Fibroblast of skin of abdomen (primary cell): ENCODE results near the gene NEK2.
"Not testable (repeated sequence)": the region's sequence is repeated elsewhere in the genome, so short reads cannot be mapped to it uniquely, and the experiment has no call there.

Experiments
- DNase-seq: peaks from one replicate; pipeline ENCODE4 v3.0.0-alpha.2; 2013

The NEK2 gene

DNA sequence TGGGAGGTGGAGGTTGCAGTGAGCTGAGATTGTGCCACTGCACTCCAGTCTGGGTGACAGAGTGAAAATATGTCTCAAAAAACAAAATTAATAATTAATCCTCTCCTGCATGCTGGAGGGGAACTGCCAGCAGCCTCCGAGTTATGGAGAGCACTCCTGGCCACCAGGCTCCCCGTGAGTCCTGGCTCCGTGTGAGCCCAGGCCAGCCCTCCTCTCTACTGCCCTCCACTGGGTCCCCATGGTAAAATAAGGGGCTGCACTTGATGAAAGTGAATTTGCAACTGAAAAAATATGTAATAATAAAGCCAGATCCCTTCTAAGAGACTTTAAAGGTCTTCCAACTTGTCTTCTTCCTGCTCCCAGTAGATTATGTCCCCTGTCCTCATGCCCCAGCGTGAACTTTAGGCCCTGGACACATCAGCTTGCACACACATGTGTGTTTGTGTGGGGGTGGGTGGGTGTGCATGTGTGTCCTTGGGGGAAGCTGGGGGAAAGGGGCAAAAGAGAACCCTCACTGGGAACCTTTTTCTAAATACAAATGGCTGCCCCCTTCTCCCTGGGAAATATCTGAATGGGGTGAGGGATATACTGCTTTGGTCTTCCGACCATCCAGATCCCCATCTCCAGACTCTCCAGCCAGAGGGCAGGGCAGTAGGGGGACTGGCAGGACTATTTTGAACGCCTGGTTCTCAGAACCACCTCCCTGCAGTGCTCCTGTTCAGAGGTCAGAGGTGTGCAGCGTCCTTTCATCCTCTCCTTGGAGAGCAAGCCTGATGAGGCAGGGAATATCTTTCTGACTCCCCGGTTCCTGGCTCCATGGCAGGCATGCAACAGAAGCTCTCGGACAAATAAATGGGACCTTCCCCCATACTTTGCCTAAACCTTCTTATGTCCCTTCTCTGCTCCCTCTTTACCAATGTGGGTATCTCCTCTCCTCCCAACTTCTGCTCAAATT lies 26.2 kb downstream of the NEK2 start:
- DNase-seq = no peak

DNA sequence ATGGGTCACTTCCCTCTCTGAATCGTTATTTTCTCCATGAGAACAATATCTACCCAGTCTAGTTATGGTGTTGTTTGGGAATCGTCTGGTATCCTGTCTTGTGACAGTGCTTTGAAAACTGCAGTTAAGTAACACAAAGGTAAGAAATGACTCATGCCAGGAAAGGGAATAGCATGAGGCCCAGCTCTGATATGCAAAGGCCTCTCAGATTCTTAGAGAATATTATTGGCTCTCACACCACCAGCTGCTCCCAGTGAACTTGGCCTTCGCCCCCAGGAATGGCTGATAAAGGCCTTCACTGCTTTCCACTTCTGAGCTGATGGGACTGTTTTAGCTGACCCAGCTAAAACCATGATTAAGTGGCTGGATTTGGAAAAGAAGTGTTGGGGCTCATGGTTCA lies 27.1 kb downstream of the NEK2 start:
- no peak for DNase-seq

GRCh38 chr1:211647711-211648121 lies 27.7 kb downstream of the NEK2 start:
- DNase-seq = no peak

DNA sequence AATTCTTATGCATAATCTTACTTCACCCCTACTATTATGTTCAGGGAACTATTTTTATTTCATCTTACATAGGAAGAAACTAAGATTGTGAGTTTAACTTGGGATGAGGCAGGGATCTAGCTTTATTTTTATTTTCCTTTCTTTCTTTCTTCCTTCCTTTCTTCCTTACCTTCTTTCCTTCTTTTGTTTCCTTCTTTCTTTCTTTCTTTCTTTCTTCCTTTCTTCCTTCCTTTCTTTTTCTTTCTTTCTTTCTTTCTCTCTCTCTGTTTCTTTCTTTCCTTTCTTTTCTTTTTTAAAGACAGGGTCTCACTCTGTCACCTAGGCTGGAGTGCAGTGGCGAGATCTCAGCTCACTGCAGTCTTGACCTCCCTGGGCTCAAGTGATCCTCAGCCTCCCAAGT lies 28.9 kb downstream of the NEK2 start:
- DNase-seq = no peak

DNA sequence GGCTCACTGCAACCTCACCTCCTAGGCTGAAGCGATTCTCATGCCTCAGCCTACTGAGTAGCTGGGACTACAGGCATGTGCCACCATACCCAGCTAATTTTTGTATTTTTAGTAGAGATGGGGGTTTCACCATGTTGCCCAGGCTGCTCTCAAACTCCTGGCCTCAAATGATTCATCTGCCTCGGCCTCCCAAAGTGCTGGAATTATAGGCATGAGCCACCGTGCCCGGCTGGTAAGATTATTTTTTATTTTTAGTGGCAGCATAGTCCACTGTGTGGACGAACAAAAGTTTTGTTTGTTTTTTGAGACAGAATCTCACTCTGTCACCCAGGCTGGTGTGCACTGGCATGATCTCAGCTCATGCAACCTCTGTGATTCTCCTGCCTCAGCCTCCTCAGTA lies 29.8 kb downstream of the NEK2 start:
- not testable (repeated sequence) for DNase-seq

GRCh38 chr1:211644653-211645052 lies 30.8 kb downstream of the NEK2 start:
- DNase-seq = no peak

GRCh38 chr1:211643324-211644212 lies 31.9 kb downstream of the NEK2 start:
- no peak for DNase-seq

DNA sequence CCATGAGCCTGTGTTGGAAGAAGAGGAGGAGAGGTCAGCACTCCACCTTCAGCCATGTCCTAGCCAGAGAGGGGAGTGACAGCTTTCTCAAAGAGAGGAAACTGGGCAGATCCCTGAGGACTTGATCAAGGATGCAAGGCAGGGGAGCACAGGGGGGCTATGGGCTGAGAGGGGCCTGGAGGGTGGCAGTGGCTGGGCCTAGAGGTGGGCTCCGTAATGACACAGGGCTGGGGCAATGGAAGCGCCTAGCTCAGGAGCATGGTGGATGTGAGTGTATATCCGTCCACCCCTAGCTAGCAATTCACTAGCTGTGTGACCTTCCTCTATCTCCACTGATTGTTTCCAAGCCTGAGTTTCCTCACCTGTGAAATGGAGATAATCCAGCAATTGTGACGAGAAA lies 32.6 kb downstream of the NEK2 start:
- no peak for DNase-seq

- DNase-seq = no peak
Measured at GRCh38 chr1:211641942-211642341, 33.5 kb downstream of the NEK2 start.

DNA sequence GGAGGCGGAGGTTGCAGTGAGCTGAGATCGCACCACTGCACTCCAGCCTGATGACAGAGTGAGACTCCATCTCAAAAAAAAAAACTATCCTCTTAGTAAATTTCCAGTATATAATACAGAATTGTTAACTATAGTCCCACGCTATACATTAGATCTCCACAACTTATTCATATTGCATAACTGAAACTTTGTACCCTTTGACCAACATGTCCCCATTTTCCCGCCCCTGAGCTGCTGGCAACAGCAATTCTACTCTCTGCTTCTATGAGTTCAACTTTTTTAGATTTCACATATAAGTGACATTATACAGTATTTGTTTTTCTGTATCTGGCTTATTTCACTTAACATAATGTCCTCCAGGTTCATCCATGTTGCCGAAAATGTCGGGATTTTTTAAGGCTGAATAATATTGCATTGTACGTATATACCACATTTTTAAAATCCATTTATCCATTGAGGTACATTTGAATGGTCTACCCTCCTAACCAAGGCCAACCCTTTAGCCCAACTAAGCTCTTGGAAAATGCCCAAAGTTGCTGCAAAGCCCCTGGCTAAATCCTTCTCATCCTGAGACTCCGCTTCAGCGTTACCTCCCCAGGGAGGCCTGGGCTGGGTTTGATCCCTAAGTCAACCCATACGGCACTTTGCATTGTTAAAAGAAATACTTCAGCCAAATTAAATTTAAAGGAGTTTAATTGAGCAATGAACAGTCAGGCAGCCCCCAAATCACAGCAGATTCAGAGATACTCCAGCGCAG lies 34.2 kb downstream of the NEK2 start:
- no peak for DNase-seq

DNA sequence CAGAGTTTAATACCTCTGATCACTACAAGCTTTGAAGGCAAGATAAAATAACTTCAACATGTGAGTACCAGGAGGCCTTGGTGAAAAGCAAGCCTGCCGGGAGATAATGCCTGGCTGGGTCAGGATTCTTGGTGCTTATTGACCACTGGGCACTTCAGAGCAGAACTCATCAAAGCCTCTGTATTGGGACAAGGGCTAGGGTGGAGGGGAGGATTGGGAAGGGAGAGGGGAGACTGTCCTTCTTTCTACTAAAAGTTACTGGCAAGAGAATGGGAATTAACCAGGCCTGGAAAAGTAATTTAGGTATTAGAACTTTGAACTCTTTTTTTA lies 35.2 kb downstream of the NEK2 start:
- DNase-seq = no peak

DNA sequence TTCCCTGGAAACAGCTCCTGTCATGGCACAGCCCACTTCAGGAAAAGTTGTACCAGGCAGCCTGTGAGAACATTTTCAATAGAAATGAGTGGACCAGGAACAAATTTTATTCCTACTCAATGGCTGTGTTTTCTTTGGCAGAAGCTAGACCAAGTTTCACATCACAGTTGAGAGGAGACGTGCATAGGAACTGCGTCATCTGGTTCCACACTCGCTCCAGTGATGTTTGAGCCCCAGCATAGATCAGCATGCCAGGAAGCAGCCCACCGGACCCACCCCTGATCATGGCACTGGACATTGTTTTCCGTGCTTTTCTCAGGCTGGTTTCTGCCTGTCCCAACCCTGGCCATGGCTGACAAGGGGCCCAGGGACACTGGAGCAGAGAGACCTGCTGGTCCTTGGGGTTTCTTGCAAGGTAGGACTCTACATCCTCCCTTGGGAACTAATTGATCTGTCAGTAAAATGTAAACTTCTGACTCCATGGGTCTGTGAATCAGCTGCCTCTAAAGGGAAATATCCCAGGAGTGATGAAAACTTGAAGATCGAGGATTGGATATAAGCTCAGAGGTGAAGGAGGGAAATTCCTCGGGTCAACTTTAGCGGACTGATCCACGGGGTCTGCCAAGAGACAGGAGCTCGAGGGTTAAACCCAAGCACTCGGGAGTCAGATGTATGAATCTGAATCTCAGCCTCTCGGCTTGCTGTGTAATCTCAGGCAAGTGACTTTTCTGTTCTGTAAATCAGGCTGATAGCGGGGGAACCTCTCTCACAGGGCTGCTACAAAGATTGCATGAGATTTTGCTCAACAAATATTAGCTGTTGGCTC lies 35.7 kb downstream of the NEK2 start:
- peak; percentile 94 for DNase-seq

DNA sequence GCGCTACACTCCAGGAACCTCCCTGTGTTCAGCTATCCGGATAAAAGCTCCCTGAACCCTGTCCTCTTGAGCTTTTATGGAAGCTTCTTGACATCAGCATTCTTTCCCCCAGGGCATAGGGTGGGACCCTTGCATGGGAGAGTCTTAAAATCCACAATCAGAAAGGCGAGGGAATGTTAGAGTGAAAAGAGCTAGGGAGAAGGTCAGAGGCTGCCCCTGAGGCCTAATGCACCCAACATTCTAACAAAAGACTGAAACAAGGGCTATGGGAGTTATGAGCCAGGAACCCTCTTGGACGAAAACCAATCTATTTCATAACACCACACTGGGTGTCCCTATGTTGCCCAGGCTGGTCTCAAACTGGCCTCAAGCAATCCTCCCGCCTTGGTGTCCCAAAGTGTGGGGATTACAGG lies 36.7 kb downstream of the NEK2 start:
- DNase-seq = no peak

DNA sequence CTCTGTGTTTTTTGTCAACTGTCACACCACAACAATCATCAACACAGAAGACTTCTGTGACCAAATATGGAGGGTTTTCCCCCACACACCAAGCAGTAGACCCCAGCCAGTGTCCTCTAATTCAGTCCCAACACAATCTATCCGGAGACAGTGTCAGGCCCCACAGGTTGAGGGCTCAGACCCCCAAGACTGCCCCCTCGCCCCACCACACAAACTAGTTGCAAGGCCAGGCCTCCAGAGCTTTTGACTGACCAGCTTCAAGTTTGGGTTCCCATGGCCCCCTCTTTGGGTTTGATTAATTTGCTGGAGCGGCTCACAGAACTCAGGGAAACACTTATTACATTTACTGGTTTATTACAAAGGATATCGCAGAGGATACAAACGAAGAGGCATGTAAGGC lies 37.2 kb downstream of the NEK2 start:
- no peak for DNase-seq

GRCh38 chr1:211637066-211637465 lies 38.4 kb downstream of the NEK2 start:
- no peak for DNase-seq

- DNase-seq = not testable (repeated sequence)
Measured at GRCh38 chr1:211636575-211637029, 38.8 kb downstream of the NEK2 start.

- DNase-seq = no peak
Measured at GRCh38 chr1:211635597-211636205, 39.7 kb downstream of the NEK2 start.

DNA sequence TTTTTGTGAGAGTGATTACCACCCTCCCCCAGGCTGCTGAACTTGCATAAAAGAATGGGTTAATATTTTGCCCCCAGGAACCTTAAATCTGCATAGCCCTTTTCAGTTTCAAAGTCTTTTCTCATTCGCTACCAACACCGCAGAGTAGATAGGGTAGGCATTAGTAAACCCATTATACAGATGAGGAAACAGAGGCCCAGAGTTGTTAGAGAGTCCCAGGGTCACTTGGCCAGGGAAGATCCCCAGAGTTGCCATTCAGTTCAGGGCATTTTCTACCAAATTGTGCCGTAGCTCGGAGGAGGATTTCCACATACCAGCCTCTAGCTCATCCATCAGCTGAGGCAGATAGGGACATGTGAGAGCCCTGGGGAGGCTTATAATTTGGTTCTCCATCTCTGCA lies 40.5 kb downstream of the NEK2 start:
- no peak for DNase-seq

- no peak for DNase-seq
Measured at GRCh38 chr1:211634461-211634860, 41.0 kb downstream of the NEK2 start.

DNA sequence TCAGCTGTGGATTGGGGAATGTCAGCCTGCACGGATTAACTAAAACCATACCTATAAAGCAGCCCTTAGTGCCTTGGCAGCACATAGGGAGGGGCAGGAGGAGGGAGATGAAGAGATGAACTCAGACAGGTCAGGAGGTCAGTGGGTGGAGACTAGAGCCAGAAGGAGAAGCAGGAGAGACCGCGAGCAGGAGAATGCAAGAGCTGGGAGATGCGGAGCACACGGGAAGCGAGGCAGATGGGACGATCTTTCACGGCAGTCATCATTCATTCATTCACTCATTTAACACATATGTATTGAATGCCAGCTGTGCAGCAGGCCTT lies 41.9 kb downstream of the NEK2 start:
- DNase-seq = no peak

GRCh38 chr1:211632808-211633523 lies 42.5 kb downstream of the NEK2 start:
- DNase-seq = peak; percentile 90
